HEK293 (cell line): ENCODE data around the gene GOLGA8O.
"Not testable (repeated sequence)": the region's sequence is repeated elsewhere in the genome, so short reads cannot be mapped to it uniquely, and the experiment has no call there.

Experiments used
- CTCF ChIP-seq: fragments of 450-650 bp; formaldehyde crosslinking; IDR thresholded peaks from 2 replicates; pipeline ENCODE4 v1.5.1; 2016; ENCODE audit warnings: missing biosample characterization, missing genetic modification characterization
- MYNN ChIP-seq: fragments of 450-650 bp; formaldehyde crosslinking; IDR thresholded peaks from 2 replicates; pipeline ENCODE4 v1.5.1; 2016; ENCODE audit warnings: missing biosample characterization, missing genetic modification characterization, borderline replicate concordance
- TCF7L2 ChIP-seq: IDR thresholded peaks from 2 replicates; pipeline ENCODE4 v1.6.1; 2011; ENCODE audit warnings: low read depth, mild to moderate bottlenecking, inconsistent platforms, low read length, moderate library complexity, borderline replicate concordance
- ZBTB49 ChIP-seq: fragments of 450-650 bp; formaldehyde crosslinking; IDR thresholded peaks from 2 replicates; pipeline ENCODE4 v1.5.1; 2016; ENCODE audit warnings: missing biosample characterization, missing genetic modification characterization, low read depth
- ZNF311 ChIP-seq: fragments of 450-650 bp; formaldehyde crosslinking; IDR thresholded peaks from 2 replicates; pipeline ENCODE4 v1.5.1; 2017; ENCODE audit warnings: missing biosample characterization, missing genetic modification characterization, borderline replicate concordance

GRCh38 chr15:32468076-32468475, 12.6 kb upstream of the GOLGA8O start:
- TF ChIP-seq CTCF (tag by site-specific recombination); ZNF311 (tag by site-specific recombination); TCF7L2; ZBTB49; MYNN (tag by site-specific recombination): not testable (repeated sequence)
